GM18870 (cell line): ENCODE results near the gene GAB1.

Source experiments
- ATAC-seq: cut with Tn5 transposase; IDR thresholded peaks from one replicate; pipeline ENCODE4 v1.9.1; 2021; ENCODE audit warnings: moderate library complexity; ENCODE audit not compliant: unreplicated experiment

The GAB1 gene

GRCh38 chr4:143473334-143474126 lies 136.9 kb downstream of the GAB1 start:
- ATAC-seq = no peak

GRCh38 chr4:143477487-143477886 lies 140.8 kb downstream of the GAB1 start:
- no peak for ATAC-seq

DNA sequence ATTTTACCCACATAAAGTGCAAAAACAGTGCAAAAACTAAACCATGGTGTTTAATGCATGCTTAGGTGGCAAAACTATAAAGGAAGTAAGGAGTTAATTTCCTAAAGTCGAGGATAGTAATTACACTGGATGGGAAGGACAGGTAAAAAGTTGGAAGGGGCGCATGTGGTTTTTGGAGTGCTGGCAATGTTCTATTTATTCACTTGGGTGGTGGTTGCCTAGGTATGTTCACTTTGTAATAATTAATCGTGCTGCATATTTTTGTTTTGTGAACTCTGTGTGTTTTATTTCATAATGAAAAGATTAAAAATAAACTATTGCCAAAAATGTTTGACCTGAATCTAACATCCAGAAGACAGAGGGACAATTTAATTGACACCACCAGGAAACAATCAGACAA lies 144.7 kb downstream of the GAB1 start:
- ATAC-seq = no peak

- ATAC-seq = peak; percentile 71
Measured at GRCh38 chr4:143482840-143483239, 146.2 kb downstream of the GAB1 start.

DNA sequence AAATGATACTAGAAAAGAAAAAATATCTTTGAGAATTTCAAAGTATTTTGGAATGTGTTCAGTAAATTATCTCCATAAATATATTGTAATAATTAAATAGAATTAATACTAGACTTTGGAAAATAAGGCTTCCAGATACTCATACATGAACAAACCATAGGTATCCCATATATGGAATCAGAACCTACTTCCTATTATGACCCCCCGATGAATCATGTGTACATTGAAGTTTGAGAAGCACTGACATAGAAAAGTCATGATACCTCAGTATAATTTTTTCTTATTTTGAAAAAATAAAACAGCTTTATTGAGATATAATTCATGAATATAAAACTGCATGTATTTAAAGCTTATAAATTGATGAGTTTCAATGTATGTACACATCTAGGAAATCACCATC lies 149.6 kb downstream of the GAB1 start:
- ATAC-seq = no peak

- no peak for ATAC-seq
Measured at GRCh38 chr4:143488687-143489086, 152.0 kb downstream of the GAB1 start.

DNA sequence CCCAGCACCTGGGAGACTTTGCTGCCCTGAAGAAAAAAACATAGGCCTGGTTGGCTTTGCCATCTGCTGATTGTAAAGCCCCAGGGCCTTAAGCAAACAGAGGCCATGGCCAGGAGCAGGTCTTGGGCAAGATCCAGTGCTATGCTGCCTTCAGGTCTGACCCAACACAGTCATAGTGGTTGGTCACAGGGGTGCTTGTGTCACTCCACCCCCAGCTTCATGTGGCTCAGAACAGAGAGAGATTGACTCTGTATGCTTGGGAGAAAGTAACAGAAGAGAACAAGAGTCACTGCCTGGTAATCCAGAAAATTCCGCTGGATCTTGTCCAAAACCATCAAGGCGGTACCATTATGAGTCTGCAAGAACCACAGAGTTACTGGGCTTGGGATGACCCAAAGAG lies 152.4 kb downstream of the GAB1 start:
- no peak for ATAC-seq

GRCh38 chr4:143498021-143498420 lies 161.3 kb downstream of the GAB1 start:
- ATAC-seq = no peak

GRCh38 chr4:143502231-143502630 lies 165.6 kb downstream of the GAB1 start:
- no peak for ATAC-seq

DNA sequence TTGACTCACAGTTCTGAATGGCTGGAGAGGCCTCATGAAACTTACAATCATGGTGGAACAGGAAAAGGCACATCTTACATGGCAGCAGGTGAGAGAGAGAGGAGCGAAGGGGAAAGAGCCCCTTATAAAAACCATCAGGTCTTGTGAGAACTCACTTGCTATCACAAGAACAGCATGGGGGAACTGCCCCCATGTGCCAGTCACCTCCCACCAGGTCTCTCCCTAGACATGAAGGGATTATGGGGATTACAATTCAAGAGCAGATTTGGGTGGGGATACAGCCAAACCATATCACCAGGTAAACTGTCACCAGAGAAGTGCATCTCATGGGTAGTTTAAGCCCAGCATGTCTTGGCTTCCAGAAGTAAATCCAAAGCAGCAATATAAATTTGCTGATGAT lies 169.4 kb downstream of the GAB1 start:
- no peak for ATAC-seq

GRCh38 chr4:143511906-143512305 lies 175.2 kb downstream of the GAB1 start:
- no peak for ATAC-seq

- ATAC-seq = peak; percentile 46
Measured at GRCh38 chr4:143512978-143513313, 176.3 kb downstream of the GAB1 start.

GRCh38 chr4:143513314-143514168 lies 176.9 kb downstream of the GAB1 start, which contains the start of gene SMARCA5:
Gene SMARCA5, plus strand, starts transcription at chr4:143513702. Its CDS starts 223 bp downstream, at chr4:143513925.
- peak; percentile 86 for ATAC-seq

DNA sequence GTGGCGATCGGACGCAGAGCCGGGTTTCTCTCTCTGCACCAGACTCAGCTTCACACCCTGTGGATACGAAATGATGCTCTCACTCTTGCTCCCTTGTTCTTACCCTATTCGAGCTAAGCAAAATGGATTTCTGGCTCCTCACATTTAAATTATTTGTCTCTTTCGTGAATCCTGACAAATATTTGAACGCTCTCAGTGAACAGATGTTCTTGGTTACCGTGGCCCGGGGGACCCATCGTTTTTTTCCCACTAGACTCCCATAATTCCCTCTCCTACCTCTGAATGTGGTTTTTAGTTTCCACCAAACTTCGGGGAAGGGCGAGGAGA lies 177.5 kb downstream of the GAB1 start:
- ATAC-seq = no peak

- no peak for ATAC-seq
Measured at GRCh38 chr4:143514497-143514896, 177.8 kb downstream of the GAB1 start.

GRCh38 chr4:143514901-143515300 lies 178.2 kb downstream of the GAB1 start:
- no peak for ATAC-seq

- no peak for ATAC-seq
Measured at GRCh38 chr4:143515905-143516304, 179.2 kb downstream of the GAB1 start.

- ATAC-seq = no peak
Measured at GRCh38 chr4:143517764-143518163, 181.1 kb downstream of the GAB1 start.
